GM12878 (cell line): Measurements from ENCODE around the gene KRTAP29-1. TPM values are rescaled to one million over a fixed set of nuclear protein-coding genes. Genes with fewer than 3 reads are reported as not detected.
A peak's percentile ranks its signal among the peaks of the same experiment; 100 is the strongest.

ENCODE experiments used
- ATAC-seq: fragments of 200-7000 bp; cut with Tn5 transposase; 3 replicates; pipeline ENCODE4 v1.9.1; 2020; ENCODE audit warnings: mild to moderate bottlenecking, moderate library complexity
- Bru-seq: library from RNA; stranded (reverse); fragments of 400-500 nt; gene quantifications from one replicate; lab custom pipeline; 2021; lab: Mats Ljungman, UMichigan
- BruChase-seq, 2 experiments: library from RNA; stranded (reverse); fragments of 400-500 nt; gene quantifications; one replicate each; lab custom pipeline; 2021; lab: Mats Ljungman, UMichigan
- BruUV-seq: library from RNA; stranded (reverse); fragments of 400-500 nt; replicated peaks from 2 replicates; lab custom pipeline; 2021; lab: Mats Ljungman, UMichigan
- CTCF ChIA-PET: fragments of 300-600 bp; sonication (Branson Sonifier 250); formaldehyde crosslinking; extraction: SDS; loops from one replicate; lab custom pipeline; 2021; ENCODE audit warnings: inconsistent platforms; lab: Yijun Ruan, JAX
- POLR2A ChIA-PET: fragments of 350-600 bp; formaldehyde crosslinking; extraction: SDS; loops from one replicate; lab custom pipeline; 2021; ENCODE audit warnings: inconsistent platforms; lab: Charles Lee
- RAD21 ChIA-PET: fragments of 300-600 bp; sonication (Branson Sonifier 250); formaldehyde crosslinking; loops from one replicate; lab custom pipeline; 2023; ENCODE audit warnings: antibody characterized with exemption; ENCODE audit not compliant: unreplicated experiment; lab: Charles Lee
- SMC1A ChIA-PET: fragments of 300-600 bp; sonication (Branson Sonifier 250); formaldehyde crosslinking; loops from one replicate; lab custom pipeline; 2023; ENCODE audit not compliant: unreplicated experiment, uncharacterized antibody; lab: Charles Lee
- DNase-seq: peaks from one replicate; pipeline ENCODE4 v3.0.0-alpha.2; 2011; ENCODE audit warnings: low read depth, low spot score
- FAIRE-seq: peaks from 3 replicates; lab custom pipeline; 2011; peaks lifted over from hg19 to GRCh38; lab: Jason Lieb, UNC
- H2AFZ ChIP-seq: 2 replicates; pipeline ENCODE4 v1.6.0; 2011; ENCODE audit warnings: low read depth, low read length, control low read depth; ENCODE audit not compliant: control insufficient read depth
- H3K27ac ChIP-seq: 2 replicates; pipeline ENCODE4 v1.5.1; 2011; ENCODE audit warnings: control low read depth; ENCODE audit not compliant: control insufficient read depth, insufficient read depth
- H3K27me3 ChIP-seq, 2 experiments: replicated peaks in 1 of 2; 2 replicates each; pipeline versions ENCODE4 v1.6.0 to v1.6.1; 2011; ENCODE audit warnings: low read length in 1 of 2; ENCODE audit not compliant: control insufficient read depth in 2 of 2, insufficient read depth in 2 of 2
- H3K36me3 ChIP-seq, 2 experiments: 2 replicates each; pipeline ENCODE4 v1.5.1; 2011; ENCODE audit warnings: low read length in 1 of 2; ENCODE audit not compliant: control insufficient read depth in 2 of 2, insufficient read depth in 2 of 2
- H3K4me1 ChIP-seq: 2 replicates; pipeline ENCODE4 v1.6.1; 2011; ENCODE audit warnings: mild to moderate bottlenecking, low read length, moderate library complexity, mixed read lengths; ENCODE audit not compliant: control insufficient read depth, insufficient read depth
- H3K4me2 ChIP-seq: 2 replicates; pipeline ENCODE4 v1.6.0; 2011; ENCODE audit warnings: control low read depth; ENCODE audit not compliant: control insufficient read depth, insufficient read depth
- H3K4me3 ChIP-seq: fragments of 200-600 bp; sonication (generic); 2 replicates; pipeline ENCODE4 v1.5.1; 2016
- H3K79me2 ChIP-seq: 2 replicates; pipeline ENCODE4 v1.6.0; 2011; ENCODE audit warnings: low read length; ENCODE audit not compliant: control insufficient read depth, insufficient read depth
- H3K9ac ChIP-seq: 2 replicates; pipeline ENCODE4 v1.8.0; 2011; ENCODE audit warnings: low read length, control low read depth, mixed read lengths; ENCODE audit not compliant: control insufficient read depth, insufficient read depth
- H3K9me3 ChIP-seq: replicated peaks from 3 replicates; pipeline ENCODE4 v1.5.1; 2011; ENCODE audit warnings: mild to moderate bottlenecking, low read length; ENCODE audit not compliant: control insufficient read depth, insufficient read depth
- H4K20me1 ChIP-seq: 2 replicates; pipeline ENCODE4 v1.6.0; 2011; ENCODE audit not compliant: control insufficient read depth, insufficient read depth
- EGR1 ChIP-seq, 2 experiments: IDR thresholded peaks; 1 replicate in 1 of 2; 2 replicates in 1 of 2; pipeline ENCODE4 v1.6.1; 2011 to 2012; ENCODE audit warnings: low read depth in 2 of 2, low read length in 2 of 2, borderline replicate concordance in 1 of 2, mild to moderate bottlenecking in 1 of 2, moderate library complexity in 1 of 2
- NFYA ChIP-seq: IDR thresholded peaks from 2 replicates; pipeline ENCODE4 v1.6.1; 2011; ENCODE audit warnings: low read depth, mild to moderate bottlenecking, low read length, improper control_type of control experiment, borderline replicate concordance
- PML ChIP-seq: IDR thresholded peaks from 2 replicates; pipeline ENCODE4 v1.6.1; 2012; ENCODE audit warnings: low read length, inconsistent platforms
- SMAD1 ChIP-seq: fragments of 450-650 bp; IDR thresholded peaks from 2 replicates; pipeline ENCODE4 v1.6.1; 2018; ENCODE audit warnings: mild to moderate bottlenecking, low read depth; ENCODE audit not compliant: partially characterized antibody
- YBX1 ChIP-seq: fragments of 450-650 bp; IDR thresholded peaks from 2 replicates; pipeline ENCODE4 v1.6.1; 2016; ENCODE audit warnings: antibody characterized with exemption
- WGBS: methylation state at CpG from one replicate; pipeline ENCODE4 v1.1.6; 2016; ENCODE audit warnings: low lambda C conversion rate; ENCODE audit not compliant: insufficient replicate concordance, insufficient coverage; ENCODE audit errors: missing lambda C conversion rate; 5-methylcytosine and 5-hydroxymethylcytosine counted together
- in situ Hi-C: fragments of 300-500 bp; cut with MboI; formaldehyde crosslinking; loops from 9 replicates; pipeline ENCODE4 v1.14.3; 2018; ENCODE audit warnings: mixed read lengths
- intact Hi-C: fragments of 100-400 bp; cut with micrococcal nuclease; formaldehyde crosslinking; loops from one replicate; pipeline ENCODE4 v1.14.2; 2022; ENCODE audit not compliant: unreplicated experiment
- long read RNA-seq, 2 experiments: library from polyadenylated mRNA; unstranded; transcript quantifications; one replicate each; pipeline ENCODE4 v2.0.0, GENCODE V29; 2019 to 2020
- polyA minus RNA-seq, 3 experiments: library from RNA; depleted of rRNA, polyadenylated mRNA; stranded (reverse); fragments of >200 nt; gene quantifications; 2 replicates each; pipeline ENCODE4 v1.2.3, GENCODE V29; 2011
- polyA plus RNA-seq, 11 experiments: library from polyadenylated mRNA; depleted of rRNA in 4 of 11; unstranded in 6 of 11; stranded (reverse) in 5 of 11; fragments of >200 nt; fragmentation: Nextera tagmentation in 4 of 11; fragmentation: Illumina TruSeq in 1 of 11; extraction: Ambion mirVana in 4 of 11; extraction: Trizol in 1 of 11; gene quantifications; 1 replicate in 1 of 11; 2 replicates in 10 of 11; pipeline versions ENCODE4 v1.2.1 to v1.2.3, GENCODE V29; 2011 to 2016; ENCODE audit warnings: inconsistent platforms in 2 of 11, missing spikeins in 2 of 11, low read depth in 1 of 11
- total RNA-seq, 4 experiments: library from RNA; depleted of rRNA in 3 of 4; stranded (reverse); fragments of >200 nt in 3 of 4; fragmentation: Illumina TruSeq in 1 of 4; extraction: Trizol in 1 of 4; gene quantifications; 2 replicates each; pipeline versions ENCODE4 v1.2.1 to v1.2.3, GENCODE V29; 2013 to 2021
- TF ChIP-seq, protein P1 (sequence below): fragments of 450-650 bp; IDR thresholded peaks from 2 replicates; pipeline ENCODE4 v1.6.1; 2014; ENCODE audit warnings: mild to moderate bottlenecking
- TF ChIP-seq, protein P2 (sequence below): fragments of 450-650 bp; formaldehyde crosslinking; IDR thresholded peaks from 2 replicates; pipeline ENCODE4 v1.5.0; 2022; ENCODE audit warnings: mild to moderate bottlenecking, missing genetic modification characterization

The KRTAP29-1 gene
- total RNA-seq (2013; cell fraction: nucleolus; rRNA removed): not detected in 2 replicates
- total RNA-seq (2014; rRNA removed) (not detected in 2 replicates), total RNA-seq (2014; rRNA removed; fragmentation: Illumina TruSeq; extraction: Trizol) (not detected in 2 replicates), total RNA-seq (2021) (not detected in 2 replicates), polyA plus RNA-seq (2011; rRNA removed) (1.1 and 1.9 TPM in 2 replicates), polyA plus RNA-seq (2014; fragmentation: Illumina TruSeq; extraction: Trizol) (not detected in 2 replicates), polyA plus RNA-seq (2014; fragmentation: Nextera tagmentation; extraction: Ambion mirVana) (not detected), polyA plus RNA-seq (2014; rRNA removed) (not detected in 2 replicates), polyA plus RNA-seq (2016; fragmentation: Nextera tagmentation; extraction: Ambion mirVana) (not detected), polyA minus RNA-seq (2011; rRNA and poly(A)+ RNA removed) (2.8 and 4.6 TPM in 2 replicates), Bru-seq, nascent RNA (percentile 18 among the genes with signal in this experiment), BruChase-seq, experiment 1, labeled RNA remaining after a 6-hour chase (not detected), BruChase-seq, experiment 2, labeled RNA remaining after a 2-hour chase (not detected)
- polyA plus RNA-seq (2011; ENCODE audit: low read depth): not detected
- polyA plus RNA-seq (2011; cell fraction: cytosol; rRNA removed): 3.1 and 3.7 TPM in 2 replicates
- polyA plus RNA-seq (2011; cell fraction: nucleus; rRNA removed): 4.7 and 6.7 TPM in 2 replicates
- not detected in 2 replicates for polyA plus RNA-seq (2012)
- not detected in 2 replicates for polyA minus RNA-seq (2011; cell fraction: cytosol; rRNA and poly(A)+ RNA removed)
- polyA minus RNA-seq (2011; cell fraction: nucleus; rRNA and poly(A)+ RNA removed): 0.86 and 1.8 TPM in 2 replicates
- long read RNA-seq, experiment 1: 0 reads
- long read RNA-seq, experiment 2: 0 reads

- H3K79me2 ChIP-seq: no peaks in the 10 kb centered on the region
- no peaks in the 10 kb centered on the region; the same call in 2 of the 3 replicates for H3K9me3 ChIP-seq
- no peak within 1 kb of the TSS for H3K4me3 ChIP-seq
- no peak for DNase-seq
- H3K4me2 ChIP-seq: no peak within 1 kb of the TSS
- SMC1A ChIA-PET: no interaction called here
- no peak for FAIRE-seq
- no peaks in the 10 kb centered on the region for H4K20me1 ChIP-seq
- ATAC-seq: no peak
- 12% methylated on average over 11 of the region's 11 CpGs for WGBS
- intact Hi-C loops (no loop called here), in situ Hi-C loops (no loop called here)
- H3K27me3 ChIP-seq: peaks cover 0 to 2% of the 10 kb centered on the region in 2 experiments; a peak in 1 of 4 replicates
- BruUV-seq: no TSS peak
- CTCF ChIA-PET: no interaction called here
- POLR2A ChIA-PET: no interaction called here
- H2AFZ ChIP-seq: no peak within 1 kb of the TSS
- no peaks in the 10 kb centered on the region for H3K4me1 ChIP-seq
- no peaks in the 10 kb centered on the region for H3K36me3 ChIP-seq
- RAD21 ChIA-PET: no interaction called here
- no peak within 1 kb of the TSS for H3K27ac ChIP-seq
- H3K9ac ChIP-seq: no peak within 1 kb of the TSS
- TF ChIP-seq, protein P1, sequence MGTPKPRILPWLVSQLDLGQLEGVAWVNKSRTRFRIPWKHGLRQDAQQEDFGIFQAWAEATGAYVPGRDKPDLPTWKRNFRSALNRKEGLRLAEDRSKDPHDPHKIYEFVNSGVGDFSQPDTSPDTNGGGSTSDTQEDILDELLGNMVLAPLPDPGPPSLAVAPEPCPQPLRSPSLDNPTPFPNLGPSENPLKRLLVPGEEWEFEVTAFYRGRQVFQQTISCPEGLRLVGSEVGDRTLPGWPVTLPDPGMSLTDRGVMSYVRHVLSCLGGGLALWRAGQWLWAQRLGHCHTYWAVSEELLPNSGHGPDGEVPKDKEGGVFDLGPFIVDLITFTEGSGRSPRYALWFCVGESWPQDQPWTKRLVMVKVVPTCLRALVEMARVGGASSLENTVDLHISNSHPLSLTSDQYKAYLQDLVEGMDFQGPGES: no peak
- TF ChIP-seq, protein P2, sequence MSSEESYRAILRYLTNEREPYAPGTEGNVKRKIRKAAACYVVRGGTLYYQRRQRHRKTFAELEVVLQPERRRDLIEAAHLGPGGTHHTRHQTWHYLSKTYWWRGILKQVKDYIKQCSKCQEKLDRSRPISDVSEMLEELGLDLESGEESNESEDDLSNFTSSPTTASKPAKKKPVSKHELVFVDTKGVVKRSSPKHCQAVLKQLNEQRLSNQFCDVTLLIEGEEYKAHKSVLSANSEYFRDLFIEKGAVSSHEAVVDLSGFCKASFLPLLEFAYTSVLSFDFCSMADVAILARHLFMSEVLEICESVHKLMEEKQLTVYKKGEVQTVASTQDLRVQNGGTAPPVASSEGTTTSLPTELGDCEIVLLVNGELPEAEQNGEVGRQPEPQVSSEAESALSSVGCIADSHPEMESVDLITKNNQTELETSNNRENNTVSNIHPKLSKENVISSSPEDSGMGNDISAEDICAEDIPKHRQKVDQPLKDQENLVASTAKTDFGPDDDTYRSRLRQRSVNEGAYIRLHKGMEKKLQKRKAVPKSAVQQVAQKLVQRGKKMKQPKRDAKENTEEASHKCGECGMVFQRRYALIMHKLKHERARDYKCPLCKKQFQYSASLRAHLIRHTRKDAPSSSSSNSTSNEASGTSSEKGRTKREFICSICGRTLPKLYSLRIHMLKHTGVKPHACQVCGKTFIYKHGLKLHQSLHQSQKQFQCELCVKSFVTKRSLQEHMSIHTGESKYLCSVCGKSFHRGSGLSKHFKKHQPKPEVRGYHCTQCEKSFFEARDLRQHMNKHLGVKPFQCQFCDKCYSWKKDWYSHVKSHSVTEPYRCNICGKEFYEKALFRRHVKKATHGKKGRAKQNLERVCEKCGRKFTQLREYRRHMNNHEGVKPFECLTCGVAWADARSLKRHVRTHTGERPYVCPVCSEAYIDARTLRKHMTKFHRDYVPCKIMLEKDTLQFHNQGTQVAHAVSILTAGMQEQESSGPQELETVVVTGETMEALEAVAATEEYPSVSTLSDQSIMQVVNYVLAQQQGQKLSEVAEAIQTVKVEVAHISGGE (CRISPR knock-in tag): no peak
- no peak for TF ChIP-seq SMAD1
- TF ChIP-seq EGR1 (IDR thresholded peaks at IDR 0.05; ENCODE audit: borderline replicate concordance in 1 of 2, low read depth in 2 of 2, low read length in 2 of 2): no peak
- no peak for TF ChIP-seq NFYA
- no peak for TF ChIP-seq PML
- no peak for TF ChIP-seq YBX1
Observed at GRCh38 chr17:41301916-41302901, at the start of gene KRTAP29-1. Gene KRTAP29-1 (minus strand): TSS chr17:41302851. CDS start chr17:41302851, 0 bp downstream.
